ENCODE data around the gene ORM1.
A peak's percentile ranks its signal among the peaks of the same experiment; 100 is the strongest.
"Not testable (repeated sequence)": the region's sequence is repeated elsewhere in the genome, so short reads cannot be mapped to it uniquely, and the experiment has no call there.

ORM1 gene

GRCh38 chr9:114325684-114326254 lies 2.9 kb downstream of the ORM1 start:
- not testable (repeated sequence) for DNase-seq

GRCh38 chr9:114327749-114328148 lies 4.9 kb downstream of the ORM1 start:
- DNase-seq, result no peak

- DNase-seq, result not testable (repeated sequence)
These were observed 5.5 kb downstream of the ORM1 start for GRCh38 chr9:114328357-114328820.

GRCh38 chr9:114328937-114329624 lies 6.2 kb downstream of the ORM1 start:
- not testable (repeated sequence) for DNase-seq

- not testable (repeated sequence) for DNase-seq
These were observed 6.7 kb downstream of the ORM1 start, which contains the start of gene ORM2 for GRCh38 chr9:114329625-114330022. ORM2 (plus strand) TSS chr9:114329869; CDS start chr9:114329905, 36 bp downstream.

GRCh38 chr9:114330636-114331035 lies 7.7 kb downstream of the ORM1 start:
- no peak for DNase-seq

GRCh38 chr9:114331229-114332195 lies 8.6 kb downstream of the ORM1 start:
- not testable (repeated sequence) for DNase-seq

- not testable (repeated sequence) for DNase-seq
These were observed 9.7 kb downstream of the ORM1 start for GRCh38 chr9:114332474-114333040.

GRCh38 chr9:114333718-114334117 lies 10.8 kb downstream of the ORM1 start:
- not testable (repeated sequence) for DNase-seq

- DNase-seq, result no peak
These were observed 11.6 kb downstream of the ORM1 start for GRCh38 chr9:114334490-114334889.

- no peak for DNase-seq
These were observed 12.8 kb downstream of the ORM1 start for GRCh38 chr9:114335745-114336144.

GRCh38 chr9:114336157-114336556 lies 13.3 kb downstream of the ORM1 start:
- no peak for DNase-seq

- DNase-seq, result no peak
These were observed 13.9 kb downstream of the ORM1 start for GRCh38 chr9:114336699-114337395.

- DNase-seq, result no peak
These were observed 15.3 kb downstream of the ORM1 start for GRCh38 chr9:114338187-114338586.

- DNase-seq, result peak; percentile 62
These were observed 16.4 kb downstream of the ORM1 start for GRCh38 chr9:114339130-114339908.

GRCh38 chr9:114341152-114341830 lies 18.4 kb downstream of the ORM1 start:
- DNase-seq, result no peak

- no peak for DNase-seq
These were observed 19.1 kb downstream of the ORM1 start for GRCh38 chr9:114341991-114342390.

- DNase-seq, result no peak
These were observed 20.0 kb downstream of the ORM1 start for GRCh38 chr9:114342755-114343440.

GRCh38 chr9:114343471-114344187 lies 20.7 kb downstream of the ORM1 start:
- no peak for DNase-seq

- no peak for DNase-seq
These were observed 21.3 kb downstream of the ORM1 start for GRCh38 chr9:114344188-114344566.

Data from activated CD8-positive, alpha-beta memory T cell treated with anti-CD3 and anti-CD28 coated beads, Interleukin-2, amount 50 U/mL, for 4 hours (primary cell).